Mesendoderm (in vitro differentiated cells): ENCODE data around the gene NDUFA8.
A peak's percentile ranks its signal among the peaks of the same experiment; 100 is the strongest.

Experiments used
- DNase-seq: peaks from one replicate; pipeline ENCODE4 v3.0.0; 2013
- H2AK5ac ChIP-seq: 2 replicates; pipeline ENCODE4 v1.6.1; 2013; ENCODE audit warnings: low read length, inconsistent platforms
- H2BK120ac ChIP-seq: 2 replicates; pipeline ENCODE4 v1.6.1; 2013; ENCODE audit warnings: low read depth, mild to moderate bottlenecking, low read length, moderate library complexity, mixed read lengths
- H2BK15ac ChIP-seq: replicated peaks from 2 replicates; pipeline ENCODE4 v1.6.1; 2013; ENCODE audit warnings: low read depth, mild to moderate bottlenecking, moderate library complexity
- H2BK5ac ChIP-seq: 2 replicates; pipeline ENCODE4 v1.6.1; 2013; ENCODE audit warnings: low read length, inconsistent platforms
- H3K18ac ChIP-seq: 2 replicates; pipeline ENCODE4 v1.6.1; 2013; ENCODE audit warnings: mild to moderate bottlenecking, low read length, mixed read lengths
- H3K23ac ChIP-seq: one replicate; pipeline ENCODE4 v1.6.1; 2013; ENCODE audit warnings: low read length
- H3K27ac ChIP-seq: 2 replicates; pipeline ENCODE4 v1.5.1; 2013; ENCODE audit warnings: low read depth, mild to moderate bottlenecking, inconsistent platforms, low read length, moderate library complexity
- H3K27me3 ChIP-seq: 2 replicates; pipeline ENCODE4 v1.6.1; 2013; ENCODE audit warnings: low read length, control low read depth, mild to moderate bottlenecking, inconsistent platforms; ENCODE audit not compliant: insufficient read depth, poor library complexity
- H3K36me3 ChIP-seq: 2 replicates; pipeline ENCODE4 v1.6.1; 2013; ENCODE audit warnings: low read length, inconsistent platforms; ENCODE audit not compliant: control insufficient read depth, insufficient read depth
- H3K4ac ChIP-seq: one replicate; pipeline ENCODE4 v1.6.1; 2013; ENCODE audit warnings: low read depth, mild to moderate bottlenecking, low read length, moderate library complexity
- H3K4me1 ChIP-seq: 2 replicates; pipeline ENCODE4 v1.6.1; 2013; ENCODE audit warnings: low read depth, low read length, inconsistent platforms; ENCODE audit not compliant: control insufficient read depth
- H3K4me2 ChIP-seq: 2 replicates; pipeline ENCODE4 v1.6.1; 2013; ENCODE audit warnings: low read length
- H3K4me3 ChIP-seq: 2 replicates; pipeline ENCODE4 v1.5.1; 2013; ENCODE audit warnings: mild to moderate bottlenecking, low read length
- H3K56ac ChIP-seq: one replicate; pipeline ENCODE4 v1.6.1; 2013; ENCODE audit warnings: low read length
- H3K79me1 ChIP-seq: 2 replicates; pipeline ENCODE4 v1.6.1; 2013; ENCODE audit warnings: low read length, inconsistent platforms
- H3K79me2 ChIP-seq: 2 replicates; pipeline ENCODE4 v1.6.1; 2013; ENCODE audit warnings: mild to moderate bottlenecking, low read length; ENCODE audit not compliant: control insufficient read depth, insufficient read depth
- H3K9ac ChIP-seq: 2 replicates; pipeline ENCODE4 v1.6.1; 2013; ENCODE audit warnings: low read length, inconsistent platforms
- H4K5ac ChIP-seq: one replicate; pipeline ENCODE4 v1.6.1; 2013; ENCODE audit warnings: low read length
- H4K8ac ChIP-seq: one replicate; pipeline ENCODE4 v1.6.1; 2013; ENCODE audit warnings: low read depth, mild to moderate bottlenecking, control low read depth, low read length, moderate library complexity
- WGBS: extraction: QIAGEN DNeasy Blood & Tissue Kit; methylation state at CpG from one replicate; pipeline ENCODE4 v1.1.7; 2013; ENCODE audit warnings: low lambda C conversion rate, missing lambda C conversion rate; ENCODE audit not compliant: insufficient coverage; ENCODE audit errors: extremely low coverage; 5-methylcytosine and 5-hydroxymethylcytosine counted together

Gene NDUFA8

DNA sequence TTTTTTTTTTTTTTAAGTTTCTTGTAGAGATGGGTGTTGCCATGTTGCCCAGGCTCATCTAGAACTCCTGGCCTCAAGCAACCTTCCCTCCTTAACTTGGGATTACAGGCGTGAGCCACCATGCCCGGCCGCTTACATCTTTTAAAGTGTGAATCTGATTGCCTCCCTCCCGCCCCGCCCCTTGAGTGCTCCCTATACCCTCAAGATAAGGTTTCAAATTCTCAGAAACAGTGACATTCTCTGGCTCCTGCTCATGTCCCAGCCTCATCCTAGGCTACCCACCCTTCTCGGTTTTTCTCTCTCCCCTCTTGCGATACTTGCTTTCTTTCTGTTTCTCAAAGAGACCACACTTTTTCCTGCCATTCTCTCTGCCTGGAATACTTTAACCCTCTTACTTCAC is 12.6 kb upstream of the NDUFA8 start:
- Histone ChIP-seq H3K27me3 (no peaks in the 10 kb centered on the region), H4K8ac (no peak overlapping the region), H3K4me3 (no peak overlapping the region), H3K79me1 (no peaks in the 10 kb centered on the region), H3K23ac (no peak overlapping the region), H3K9ac (no peak overlapping the region), H3K4ac (no peak overlapping the region), H2BK15ac (no peak overlapping the region), H2AK5ac (no peak overlapping the region), H4K5ac (no peak overlapping the region), H2BK120ac (no peak overlapping the region), H3K56ac (no peak overlapping the region), H3K18ac (no peak overlapping the region), H3K27ac (no peak overlapping the region), H3K79me2 (no peaks in the 10 kb centered on the region), H2BK5ac (no peak overlapping the region), H3K4me1 (no peaks in the 10 kb centered on the region), H3K4me2 (no peak overlapping the region), H3K36me3 (no peaks in the 10 kb centered on the region)
- no CpG with 5 or more reads among the region's 7 CpGs for WGBS
- DNase-seq, result no peak

DNA sequence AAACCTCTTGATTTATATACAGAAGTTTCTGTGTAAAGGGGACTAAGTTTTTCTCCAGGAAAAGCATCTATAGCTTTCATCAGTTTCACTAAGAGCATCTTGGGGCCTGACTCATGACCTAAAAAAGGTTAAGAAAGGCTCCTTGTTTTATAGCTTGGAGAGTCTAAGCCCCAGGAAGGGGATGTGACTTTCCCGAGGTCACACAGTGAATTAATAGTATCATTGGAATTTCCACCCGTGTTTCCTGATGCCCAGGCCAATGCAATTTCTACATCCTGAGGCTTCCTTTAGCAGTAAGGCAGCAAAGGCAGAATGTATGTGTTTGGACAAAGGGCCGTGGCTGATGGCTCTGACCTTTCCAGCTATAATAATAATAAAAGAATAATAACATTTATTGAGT is 8.8 kb upstream of the NDUFA8 start:
- no peak overlapping the region for H2BK120ac ChIP-seq
- no peak overlapping the region for H2AK5ac ChIP-seq
- no peak overlapping the region for H2BK5ac ChIP-seq
- H3K23ac ChIP-seq, result no peak overlapping the region
- no peaks in the 10 kb centered on the region for H3K36me3 ChIP-seq
- no peak overlapping the region for H3K56ac ChIP-seq
- no peak overlapping the region for H3K4ac ChIP-seq
- H3K79me2 ChIP-seq, result no peaks in the 10 kb centered on the region
- H3K18ac ChIP-seq, result no peak overlapping the region
- no peaks in the 10 kb centered on the region for H3K27me3 ChIP-seq
- no peak overlapping the region for H3K4me2 ChIP-seq
- H3K9ac ChIP-seq, result no peak overlapping the region
- WGBS, result no CpG with 5 or more reads among the region's 3 CpGs
- no peak overlapping the region for H3K4me3 ChIP-seq
- H3K79me1 ChIP-seq, result no peaks in the 10 kb centered on the region
- no peak overlapping the region for H3K27ac ChIP-seq
- no peak overlapping the region for H2BK15ac ChIP-seq
- no peaks in the 10 kb centered on the region for H3K4me1 ChIP-seq
- no peak overlapping the region for H4K5ac ChIP-seq
- no peak overlapping the region for H4K8ac ChIP-seq
- DNase-seq, result no peak

DNA sequence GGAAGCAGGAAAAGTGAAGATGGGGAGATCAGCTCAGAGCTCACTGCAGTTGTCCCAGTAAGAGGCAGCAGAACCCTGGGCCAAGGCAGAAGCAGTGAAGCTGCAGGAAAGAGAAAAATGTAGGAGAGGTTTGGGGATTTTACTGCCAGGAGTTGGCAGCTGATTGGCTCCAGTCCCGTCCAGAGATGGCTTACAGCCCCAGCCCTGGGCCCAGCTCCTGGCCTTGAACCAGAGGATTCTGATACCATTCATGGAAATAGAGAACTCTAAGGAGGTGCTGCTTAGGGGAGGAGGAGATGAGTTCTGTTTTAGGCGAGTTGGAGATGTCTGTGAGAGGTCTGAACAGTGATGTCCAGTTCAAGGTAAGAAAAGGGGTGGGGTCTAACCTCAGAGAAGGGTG is 4.7 kb upstream of the NDUFA8 start:
- Histone ChIP-seq H3K4me2 (no peak overlapping the region), H3K27me3 (no peaks in the 10 kb centered on the region), H3K18ac (no peak overlapping the region), H4K8ac (no peak overlapping the region), H2BK15ac (no peak overlapping the region), H3K4me1 (no peaks in the 10 kb centered on the region), H3K27ac (no peak overlapping the region), H2BK5ac (no peak overlapping the region), H4K5ac (no peak overlapping the region), H3K23ac (no peak overlapping the region), H2BK120ac (no peak overlapping the region), H3K36me3 (no peaks in the 10 kb centered on the region), H3K9ac (no peak overlapping the region), H3K4me3 (no peak overlapping the region), H3K79me2 (no peaks in the 10 kb centered on the region), H2AK5ac (no peak overlapping the region), H3K4ac (no peak overlapping the region), H3K79me1 (no peaks in the 10 kb centered on the region), H3K56ac (no peak overlapping the region)
- DNase-seq, result no peak
- no CpG with 5 or more reads among the region's 2 CpGs for WGBS

DNA sequence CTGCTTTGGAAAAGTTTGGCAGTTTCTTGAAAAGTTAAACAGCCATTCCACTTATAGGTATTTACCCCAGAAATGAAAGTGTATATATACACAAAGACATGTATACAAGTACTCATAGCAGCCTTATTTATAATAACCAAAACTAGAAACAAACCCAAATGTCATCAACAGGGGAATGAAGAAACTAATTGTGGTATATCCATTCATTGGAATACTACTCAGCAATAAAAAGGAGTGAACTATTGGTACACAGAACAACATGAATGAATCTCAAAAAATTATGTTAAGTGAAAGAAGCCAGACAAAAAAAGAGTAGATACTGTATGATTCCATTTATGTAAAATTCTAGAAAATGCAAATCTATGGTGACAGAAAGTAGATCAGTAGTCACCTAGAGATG is 2.8 kb upstream of the NDUFA8 start:
- H2BK5ac ChIP-seq, result no peak overlapping the region
- H3K56ac ChIP-seq, result no peak overlapping the region
- no peak overlapping the region for H2BK120ac ChIP-seq
- no peak overlapping the region for H4K5ac ChIP-seq
- H3K79me1 ChIP-seq, result no peaks in the 10 kb centered on the region
- no peak overlapping the region for H2BK15ac ChIP-seq
- no peaks in the 10 kb centered on the region for H3K27me3 ChIP-seq
- no peak overlapping the region for H3K27ac ChIP-seq
- H3K4ac ChIP-seq, result no peak overlapping the region
- H2AK5ac ChIP-seq, result no peak overlapping the region
- no peak overlapping the region for H3K9ac ChIP-seq
- H3K79me2 ChIP-seq, result peaks cover 2% of the 10 kb centered on the region
- no peak overlapping the region for H3K23ac ChIP-seq
- no peaks in the 10 kb centered on the region for H3K4me1 ChIP-seq
- H3K4me3 ChIP-seq, result no peak overlapping the region
- no peak overlapping the region for H4K8ac ChIP-seq
- no peak overlapping the region for H3K18ac ChIP-seq
- H3K36me3 ChIP-seq, result no peaks in the 10 kb centered on the region
- no peak overlapping the region for H3K4me2 ChIP-seq
- DNase-seq, result no peak

DNA sequence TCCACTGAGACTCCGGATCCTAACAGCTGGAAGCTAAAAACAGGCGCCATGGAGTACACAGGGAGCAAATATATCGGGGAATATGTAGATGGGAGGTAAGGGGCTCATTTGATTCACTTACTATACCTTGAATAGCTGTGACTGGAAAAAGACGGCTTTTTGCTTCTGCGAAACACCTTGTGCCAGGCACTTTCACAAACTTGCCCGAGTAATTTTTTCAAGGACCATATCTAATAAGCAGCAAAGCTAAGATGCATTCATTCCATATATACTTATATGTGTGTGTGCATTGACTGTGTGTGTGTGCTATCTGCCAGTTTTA is 307 bp upstream of the NDUFA8 start:
- no peak for DNase-seq
- no peak overlapping the region for H4K5ac ChIP-seq
- no peak overlapping the region for H3K27ac ChIP-seq
- no peak overlapping the region for H4K8ac ChIP-seq
- no peak overlapping the region for H2AK5ac ChIP-seq
- H2BK5ac ChIP-seq, result no peak overlapping the region
- WGBS, result no CpG with 5 or more reads among the region's 6 CpGs
- H3K36me3 ChIP-seq, result no peaks in the 10 kb centered on the region
- no peak overlapping the region for H3K4ac ChIP-seq
- H3K56ac ChIP-seq, result no peak overlapping the region
- H2BK15ac ChIP-seq, result no peak overlapping the region
- no peaks in the 10 kb centered on the region for H3K4me1 ChIP-seq
- H3K79me1 ChIP-seq, result peaks cover 3% of the 10 kb centered on the region
- H3K18ac ChIP-seq, result no peak overlapping the region
- H3K79me2 ChIP-seq, result peaks cover 6% of the 10 kb centered on the region
- no peaks in the 10 kb centered on the region for H3K27me3 ChIP-seq
- H3K4me2 ChIP-seq, result no peak overlapping the region
- no peak overlapping the region for H3K23ac ChIP-seq
- H3K9ac ChIP-seq, result no peak overlapping the region
- H2BK120ac ChIP-seq, result no peak overlapping the region
- no peak overlapping the region for H3K4me3 ChIP-seq

DNA sequence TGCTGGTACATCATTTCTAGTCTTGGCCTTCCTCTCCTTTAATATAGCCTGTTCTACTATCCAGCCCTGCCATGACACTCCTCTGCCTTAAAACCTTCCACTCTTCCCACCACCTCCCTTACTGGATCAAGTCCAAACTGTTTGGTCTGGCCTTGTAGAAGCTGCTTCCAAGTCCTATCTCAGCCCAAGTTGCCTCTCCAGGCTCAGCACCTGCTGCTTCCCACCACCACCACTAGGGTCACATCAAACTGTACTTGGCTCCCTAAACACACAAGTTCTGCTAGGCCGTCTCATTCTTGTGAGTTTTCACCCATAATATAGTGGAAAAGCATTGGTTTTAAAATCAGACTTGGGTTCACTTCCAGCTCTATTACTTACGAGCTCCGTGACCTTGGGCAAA is 1.4 kb downstream of the NDUFA8 start:
- H3K79me1 ChIP-seq, result peaks cover 3% of the 10 kb centered on the region
- no peak overlapping the region for H4K8ac ChIP-seq
- H3K9ac ChIP-seq, result no peak overlapping the region
- peak; percentile 81 for DNase-seq
- H3K4me3 ChIP-seq, result no peak overlapping the region
- no peak overlapping the region for H2BK120ac ChIP-seq
- H3K79me2 ChIP-seq, result peaks cover 6% of the 10 kb centered on the region
- no peaks in the 10 kb centered on the region for H3K36me3 ChIP-seq
- H2BK5ac ChIP-seq, result no peak overlapping the region
- H3K27ac ChIP-seq, result no peak overlapping the region
- no peak overlapping the region for H4K5ac ChIP-seq
- H3K23ac ChIP-seq, result no peak overlapping the region
- no peaks in the 10 kb centered on the region for H3K4me1 ChIP-seq
- H3K4me2 ChIP-seq, result no peak overlapping the region
- WGBS, result no CpG with 5 or more reads among the region's 3 CpGs
- no peaks in the 10 kb centered on the region for H3K27me3 ChIP-seq
- no peak overlapping the region for H2AK5ac ChIP-seq
- H3K4ac ChIP-seq, result no peak overlapping the region
- no peak overlapping the region for H3K18ac ChIP-seq
- H3K56ac ChIP-seq, result no peak overlapping the region
- H2BK15ac ChIP-seq, result no peak overlapping the region
